ENCODE data around the gene PARVB.
"Not testable (repeated sequence)": the region's sequence is repeated elsewhere in the genome, so short reads cannot be mapped to it uniquely, and the experiment has no call there.

Gene PARVB

GRCh38 chr22:44108806-44109385 lies 84.8 kb downstream of the PARVB start:
- DNase-seq (ENCODE audit: low read depth, low spot score): no peak

- DNase-seq (ENCODE audit: low read depth, low spot score): no peak
Observed at GRCh38 chr22:44109416-44109815, 85.3 kb downstream of the PARVB start.

GRCh38 chr22:44110656-44111055 lies 86.6 kb downstream of the PARVB start:
- DNase-seq (ENCODE audit: low read depth, low spot score): not testable (repeated sequence)

- no peak for DNase-seq (ENCODE audit: low read depth, low spot score)
Observed at GRCh38 chr22:44111562-44112155, 87.6 kb downstream of the PARVB start.

- no peak for DNase-seq (ENCODE audit: low read depth, low spot score)
Observed at GRCh38 chr22:44112191-44112590, 88.1 kb downstream of the PARVB start.

- no peak for DNase-seq (ENCODE audit: low read depth, low spot score)
Observed at GRCh38 chr22:44116331-44116730, 92.2 kb downstream of the PARVB start.

GRCh38 chr22:44116755-44117684 lies 92.9 kb downstream of the PARVB start:
- no peak for DNase-seq (ENCODE audit: low read depth, low spot score)

GRCh38 chr22:44117746-44118145 lies 93.6 kb downstream of the PARVB start:
- DNase-seq (ENCODE audit: low read depth, low spot score): no peak

GRCh38 chr22:44118645-44119315 lies 94.7 kb downstream of the PARVB start:
- DNase-seq (ENCODE audit: low read depth, low spot score): no peak

- DNase-seq (ENCODE audit: low read depth, low spot score): no peak
Observed at GRCh38 chr22:44119669-44120313, 95.7 kb downstream of the PARVB start.

- DNase-seq (ENCODE audit: low read depth, low spot score): no peak
Observed at GRCh38 chr22:44120314-44120704, 96.2 kb downstream of the PARVB start.

GRCh38 chr22:44125421-44125820 lies 101.3 kb downstream of the PARVB start:
- no peak for DNase-seq (ENCODE audit: low read depth, low spot score)

GRCh38 chr22:44126807-44127206 lies 102.7 kb downstream of the PARVB start:
- no peak for DNase-seq (ENCODE audit: low read depth, low spot score)

GRCh38 chr22:44127356-44127755 lies 103.3 kb downstream of the PARVB start:
- no peak for DNase-seq (ENCODE audit: low read depth, low spot score)

GRCh38 chr22:44128958-44129618 lies 105.0 kb downstream of the PARVB start:
- no peak for DNase-seq (ENCODE audit: low read depth, low spot score)

- DNase-seq (ENCODE audit: low read depth, low spot score): no peak
Observed at GRCh38 chr22:44129619-44129976, 105.5 kb downstream of the PARVB start.

GRCh38 chr22:44130076-44130711 lies 106.1 kb downstream of the PARVB start:
- DNase-seq (ENCODE audit: low read depth, low spot score): no peak

GRCh38 chr22:44131412-44131811 lies 107.3 kb downstream of the PARVB start:
- DNase-seq (ENCODE audit: low read depth, low spot score): no peak

GRCh38 chr22:44131989-44132685 lies 108.0 kb downstream of the PARVB start:
- DNase-seq (ENCODE audit: low read depth, low spot score): no peak

- DNase-seq (ENCODE audit: low read depth, low spot score): no peak
Observed at GRCh38 chr22:44132724-44133123, 108.6 kb downstream of the PARVB start.
